ENCODE measurements around the gene FGD2.

DNA sequence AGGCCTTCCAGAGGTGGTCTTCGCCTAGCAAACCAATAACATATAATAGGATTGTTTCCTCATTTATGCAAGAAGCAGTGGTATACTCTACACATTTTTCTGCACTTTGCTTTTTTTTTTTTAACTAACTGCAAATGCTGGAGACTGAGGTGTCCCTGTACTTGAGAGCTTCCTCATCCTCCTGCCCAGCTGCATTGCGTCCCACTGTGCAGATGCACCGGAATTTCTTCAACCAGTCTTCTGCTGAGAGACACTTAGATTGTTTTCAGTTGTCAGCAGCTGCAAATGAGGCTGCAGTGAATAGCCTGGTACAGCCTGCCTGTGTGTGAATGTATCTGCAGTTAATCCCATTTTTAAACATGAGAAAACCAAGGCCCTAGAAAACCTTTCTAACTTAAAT is 11.5 kb downstream of the FGD2 start:
- TF ChIP-seq, protein P1, sequence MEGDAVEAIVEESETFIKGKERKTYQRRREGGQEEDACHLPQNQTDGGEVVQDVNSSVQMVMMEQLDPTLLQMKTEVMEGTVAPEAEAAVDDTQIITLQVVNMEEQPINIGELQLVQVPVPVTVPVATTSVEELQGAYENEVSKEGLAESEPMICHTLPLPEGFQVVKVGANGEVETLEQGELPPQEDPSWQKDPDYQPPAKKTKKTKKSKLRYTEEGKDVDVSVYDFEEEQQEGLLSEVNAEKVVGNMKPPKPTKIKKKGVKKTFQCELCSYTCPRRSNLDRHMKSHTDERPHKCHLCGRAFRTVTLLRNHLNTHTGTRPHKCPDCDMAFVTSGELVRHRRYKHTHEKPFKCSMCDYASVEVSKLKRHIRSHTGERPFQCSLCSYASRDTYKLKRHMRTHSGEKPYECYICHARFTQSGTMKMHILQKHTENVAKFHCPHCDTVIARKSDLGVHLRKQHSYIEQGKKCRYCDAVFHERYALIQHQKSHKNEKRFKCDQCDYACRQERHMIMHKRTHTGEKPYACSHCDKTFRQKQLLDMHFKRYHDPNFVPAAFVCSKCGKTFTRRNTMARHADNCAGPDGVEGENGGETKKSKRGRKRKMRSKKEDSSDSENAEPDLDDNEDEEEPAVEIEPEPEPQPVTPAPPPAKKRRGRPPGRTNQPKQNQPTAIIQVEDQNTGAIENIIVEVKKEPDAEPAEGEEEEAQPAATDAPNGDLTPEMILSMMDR (IDR thresholded peaks at IDR 0.05) = no peak
- no peak for TF ChIP-seq POLR2AphosphoS5 (IDR thresholded peaks at IDR 0.05)
- no peak for TF ChIP-seq POLR2A (IDR thresholded peaks at IDR 0.05)

Data from transverse colon (tissue), 4 donors.